Measurements from ENCODE around the gene FAR2. TPM values are rescaled to one million over a fixed set of nuclear protein-coding genes. Genes with fewer than 3 reads are reported as not detected.

The FAR2 gene
- total and polyA plus RNA-seq, 12 donors: 1.4 to 6.7 (median 2.6) TPM

DNA sequence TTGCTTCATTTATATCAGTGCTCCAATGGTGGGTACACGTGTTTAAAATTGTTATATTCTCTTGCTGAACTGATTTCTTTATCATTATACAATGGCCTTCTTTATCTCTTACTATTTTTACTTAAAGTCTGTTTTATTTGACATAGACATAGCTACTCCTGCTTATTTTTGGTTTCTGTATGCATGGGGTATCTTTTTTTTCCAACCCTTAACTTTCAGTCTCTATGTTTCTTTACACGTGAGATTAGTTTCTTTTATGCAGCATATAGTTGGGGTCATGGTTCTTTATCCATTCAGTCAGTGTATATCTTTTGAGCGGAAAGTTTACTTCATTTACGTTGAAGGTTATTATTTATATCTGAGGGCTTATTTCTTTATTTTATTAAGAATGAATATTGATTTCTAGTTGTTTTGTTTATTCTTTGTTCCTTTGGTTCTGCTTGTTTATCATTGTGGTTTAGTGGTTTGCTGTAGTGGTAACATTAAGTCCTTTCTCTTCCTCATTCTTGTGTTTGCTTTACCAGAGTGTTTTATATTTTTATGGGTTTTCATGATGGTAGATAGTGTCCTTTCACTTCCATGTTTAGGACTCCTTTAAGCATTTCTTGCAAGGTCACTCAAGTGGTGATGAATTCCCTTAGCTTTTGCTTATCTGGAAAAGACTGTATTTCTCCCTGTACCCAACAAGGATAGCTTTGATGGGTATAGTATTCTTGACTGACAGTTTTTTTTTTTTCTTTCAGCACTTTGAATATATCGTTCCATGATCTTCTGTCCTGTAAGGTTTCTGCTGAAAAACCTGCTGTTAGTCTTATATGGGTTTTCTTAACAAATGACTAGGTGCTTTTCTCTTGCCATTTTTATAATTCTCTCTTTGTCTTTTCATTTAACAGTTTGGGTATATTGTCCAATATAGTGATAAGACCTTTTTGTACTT is 38.3 kb upstream of the FAR2 start:
- ATAC-seq (no peak), DNase-seq (no peak)
- Histone ChIP-seq H3K27me3 (no peaks in the 10 kb centered on the region), H3K27ac (no peak overlapping the region), H3K4me3 (no peak overlapping the region), H3K4me1 (no peaks in the 10 kb centered on the region), H3K9me3 (peaks cover 0 to 36% (median 24%) of the 10 kb centered on the region in 11 donors), H3K36me3 (no peaks in the 10 kb centered on the region)
- intact Hi-C loops (cut with DNase I): no loop called here
- WGBS, 2 donors: 56 to 65% methylated on average over 5 of the region's 5 CpGs
- TF ChIP-seq, protein P1, sequence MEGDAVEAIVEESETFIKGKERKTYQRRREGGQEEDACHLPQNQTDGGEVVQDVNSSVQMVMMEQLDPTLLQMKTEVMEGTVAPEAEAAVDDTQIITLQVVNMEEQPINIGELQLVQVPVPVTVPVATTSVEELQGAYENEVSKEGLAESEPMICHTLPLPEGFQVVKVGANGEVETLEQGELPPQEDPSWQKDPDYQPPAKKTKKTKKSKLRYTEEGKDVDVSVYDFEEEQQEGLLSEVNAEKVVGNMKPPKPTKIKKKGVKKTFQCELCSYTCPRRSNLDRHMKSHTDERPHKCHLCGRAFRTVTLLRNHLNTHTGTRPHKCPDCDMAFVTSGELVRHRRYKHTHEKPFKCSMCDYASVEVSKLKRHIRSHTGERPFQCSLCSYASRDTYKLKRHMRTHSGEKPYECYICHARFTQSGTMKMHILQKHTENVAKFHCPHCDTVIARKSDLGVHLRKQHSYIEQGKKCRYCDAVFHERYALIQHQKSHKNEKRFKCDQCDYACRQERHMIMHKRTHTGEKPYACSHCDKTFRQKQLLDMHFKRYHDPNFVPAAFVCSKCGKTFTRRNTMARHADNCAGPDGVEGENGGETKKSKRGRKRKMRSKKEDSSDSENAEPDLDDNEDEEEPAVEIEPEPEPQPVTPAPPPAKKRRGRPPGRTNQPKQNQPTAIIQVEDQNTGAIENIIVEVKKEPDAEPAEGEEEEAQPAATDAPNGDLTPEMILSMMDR (IDR thresholded peaks at IDR 0.05): no peak

DNA sequence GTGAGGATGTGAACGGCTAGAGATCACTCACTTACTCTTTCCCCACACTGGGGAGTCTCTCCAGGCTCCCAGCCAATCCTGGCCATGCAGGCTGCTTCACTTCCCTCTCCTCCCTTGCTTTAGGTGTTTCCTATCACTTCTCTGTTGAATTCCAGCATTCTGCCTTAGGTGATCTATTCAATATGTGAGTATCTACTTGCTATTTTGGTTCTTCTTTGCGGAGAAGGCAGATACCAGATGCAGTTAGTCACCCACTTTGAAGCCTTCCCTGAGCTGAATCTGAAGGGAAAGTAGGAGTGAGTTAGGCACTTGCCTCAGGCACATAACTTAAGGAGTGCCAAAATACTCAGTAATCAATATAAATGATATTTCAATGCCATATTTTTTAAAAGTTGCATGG is 36.0 kb upstream of the FAR2 start:
- Histone ChIP-seq H3K4me3 (no peak overlapping the region), H3K27ac (no peak overlapping the region), H3K9me3 (peaks cover 0 to 36% (median 24%) of the 10 kb centered on the region in 11 donors), H3K27me3 (no peaks in the 10 kb centered on the region), H3K36me3 (no peaks in the 10 kb centered on the region), H3K4me1 (no peaks in the 10 kb centered on the region)
- DNase-seq: no peak
- TF ChIP-seq, protein P1 (IDR thresholded peaks at IDR 0.05): no peak
- intact Hi-C loops (cut with DNase I): no loop called here
- 77 to 79% methylated on average over 2 of the region's 2 CpGs for WGBS, 2 donors
- no peak for ATAC-seq

- intact Hi-C loops (cut with DNase I): no loop called here
- TF ChIP-seq, protein P1 (IDR thresholded peaks at IDR 0.05): no peak
- no peak overlapping the region for H3K27ac ChIP-seq
- DNase-seq (no peak), ATAC-seq (no peak)
- no peaks in the 10 kb centered on the region for H3K4me1 ChIP-seq
- peaks cover 0 to 9% (median 6%) of the 10 kb centered on the region in 11 donors for H3K9me3 ChIP-seq
- no peak overlapping the region for H3K4me3 ChIP-seq
- no peaks in the 10 kb centered on the region for H3K27me3 ChIP-seq
- 84 to 88% methylated on average over 3 of the region's 3 CpGs for WGBS, 2 donors
- no peaks in the 10 kb centered on the region for H3K36me3 ChIP-seq
These were observed 32.7 kb upstream of the FAR2 start for GRCh38 chr12:29116414-29116813.

DNA sequence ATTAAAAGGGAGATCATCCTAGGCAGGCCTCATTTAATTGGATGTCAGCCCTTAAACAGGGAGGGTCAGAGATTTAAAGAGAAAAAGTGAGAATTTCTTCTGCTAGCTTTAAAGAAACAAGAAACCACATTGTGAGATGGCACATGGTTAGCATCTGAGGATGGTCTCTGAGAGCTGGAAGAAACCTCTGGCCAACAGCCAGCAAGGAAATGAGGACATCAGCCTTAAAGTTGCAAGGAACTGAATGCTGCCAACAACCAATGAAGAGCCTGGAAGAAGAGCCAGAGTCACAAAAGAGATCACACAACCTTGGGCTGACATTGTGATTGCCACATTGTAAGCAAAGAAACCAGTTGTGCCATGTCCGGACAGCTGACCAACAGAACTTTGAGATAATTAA is 17.5 kb upstream of the FAR2 start:
- no peak overlapping the region for H3K27ac ChIP-seq
- DNase-seq (no peak), ATAC-seq (no peak)
- intact Hi-C loops (cut with DNase I): no loop called here
- H3K27me3 ChIP-seq: no peaks in the 10 kb centered on the region
- 60 to 73% methylated on average over 1 of the region's 1 CpG for WGBS, 2 donors
- no peak overlapping the region for H3K4me3 ChIP-seq
- peaks cover 0 to 8% (median 0%) of the 10 kb centered on the region in 9 donors for H3K4me1 ChIP-seq
- H3K36me3 ChIP-seq: no peaks in the 10 kb centered on the region
- TF ChIP-seq, protein P1 (IDR thresholded peaks at IDR 0.05): no peak
- peaks cover 0 to 6% (median 0%) of the 10 kb centered on the region in 11 donors for H3K9me3 ChIP-seq
